K562 (cell line): ENCODE results near the gene SLC13A4. TPM values are rescaled to one million over a fixed set of nuclear protein-coding genes. Genes with fewer than 3 reads are reported as not detected.
A peak's percentile ranks its signal among the peaks of the same experiment; 100 is the strongest.

Source experiments
- ASH1L ChIP-seq: fragments of 450-650 bp; IDR thresholded peaks from 2 replicates; pipeline ENCODE4 v1.6.1; 2018; ENCODE audit warnings: borderline replicate concordance, mild to moderate bottlenecking, low read depth; ENCODE audit not compliant: partially characterized antibody
- ATF7 ChIP-seq: fragments of 450-650 bp; IDR thresholded peaks from 2 replicates; pipeline ENCODE4 v1.7.1; 2014; ENCODE audit warnings: mild to moderate bottlenecking, moderate library complexity
- BRCA1 ChIP-seq, 2 experiments: fragments of 450-650 bp in 1 of 2; sonication (generic) in 1 of 2; formaldehyde crosslinking in 1 of 2; IDR thresholded peaks; 2 replicates each; pipeline versions ENCODE4 v1.5.0 to v1.6.1; 2017 to 2020; ENCODE audit warnings: mild to moderate bottlenecking in 1 of 2, missing genetic modification reagents in 1 of 2
- CBX5 ChIP-seq: IDR thresholded peaks from 2 replicates; pipeline ENCODE4 v1.6.1; 2014; ENCODE audit warnings: low read depth, borderline replicate concordance
- DMBX1 ChIP-seq: fragments of 250-450 bp; sonication (Bioruptor Pico); IDR thresholded peaks from 2 replicates; pipeline ENCODE4 v1.8.0; 2022; ENCODE audit warnings: inconsistent platforms, mild to moderate bottlenecking, moderate library complexity, borderline replicate concordance
- FOSL1 ChIP-seq: fragments of 200-800 bp; sonication (Bioruptor generic); conservative IDR thresholded peaks from 2 replicates; pipeline ENCODE4 v1.6.1; 2016; ENCODE audit warnings: missing genetic modification characterization, missing compliant biosample characterization
- KDM1A ChIP-seq, 2 experiments: fragments of 450-650 bp; IDR thresholded peaks; 2 replicates each; pipeline ENCODE4 v1.6.1; 2016; ENCODE audit warnings: mild to moderate bottlenecking in 2 of 2
- LARP7 ChIP-seq: fragments of 450-650 bp; IDR thresholded peaks from 2 replicates; pipeline ENCODE4 v1.6.1; 2016
- NR3C1 ChIP-seq: sonication (generic); formaldehyde crosslinking; IDR thresholded peaks from 2 replicates; pipeline ENCODE4 v1.8.1; 2022; ENCODE audit warnings: missing genetic modification reagents
- PHB ChIP-seq: fragments of 250-450 bp; sonication (Bioruptor Pico); IDR thresholded peaks from 2 replicates; pipeline ENCODE4 v1.5.0; 2021
- POLR2A ChIP-seq: fragments of 450-650 bp; conservative IDR thresholded peaks from 2 replicates; pipeline ENCODE4 v1.6.1; 2016
- POLR2AphosphoS2 ChIP-seq: IDR thresholded peaks from 2 replicates; pipeline ENCODE4 v1.6.1; 2012; ENCODE audit warnings: low read length, improper control_type of control experiment
- THRAP3 ChIP-seq: fragments of 450-650 bp; IDR thresholded peaks from 2 replicates; pipeline ENCODE4 v1.6.1; 2016; ENCODE audit warnings: mild to moderate bottlenecking, inconsistent platforms, borderline replicate concordance
- TSC22D4 ChIP-seq: fragments of 450-650 bp; IDR thresholded peaks from 2 replicates; pipeline ENCODE4 v1.6.1; 2016; ENCODE audit warnings: missing genetic modification characterization, missing biosample characterization, control low read depth
- YBX1 ChIP-seq: fragments of 450-650 bp; IDR thresholded peaks from 2 replicates; pipeline ENCODE4 v1.7.1; 2016; ENCODE audit warnings: mild to moderate bottlenecking
- ZNF174 ChIP-seq: fragments of 250-450 bp; sonication (Bioruptor Pico); IDR thresholded peaks from 2 replicates; pipeline ENCODE4 v1.4.0; 2020; ENCODE audit warnings: mild to moderate bottlenecking
- ZNF212 ChIP-seq: fragments of 450-650 bp; formaldehyde crosslinking; IDR thresholded peaks from 2 replicates; pipeline ENCODE4 v1.4.0; 2020; ENCODE audit warnings: mild to moderate bottlenecking
- ZNF347 ChIP-seq: fragments of 450-650 bp; formaldehyde crosslinking; IDR thresholded peaks from 2 replicates; pipeline ENCODE4 v1.4.0; 2020; ENCODE audit warnings: low read depth, mild to moderate bottlenecking, moderate library complexity
- ZNF584 ChIP-seq: fragments of 200-800 bp; sonication (Bioruptor generic); IDR thresholded peaks from 2 replicates; pipeline ENCODE4 v1.6.1; 2016; ENCODE audit warnings: low read depth, mild to moderate bottlenecking, missing genetic modification characterization, missing compliant biosample characterization
- ZNF785 ChIP-seq: fragments of 250-450 bp; sonication (Bioruptor Pico); IDR thresholded peaks from 2 replicates; pipeline ENCODE4 v1.4.0; 2020; ENCODE audit warnings: mild to moderate bottlenecking
- ZNF79 ChIP-seq: fragments of 250-450 bp; sonication (Bioruptor Pico); IDR thresholded peaks from 2 replicates; pipeline ENCODE4 v1.4.0; 2020; ENCODE audit warnings: low read depth, mild to moderate bottlenecking, moderate library complexity
- polyA plus RNA-seq, 8 experiments: library from polyadenylated mRNA; depleted of rRNA in 4 of 8; stranded (reverse) in 5 of 8; unstranded in 3 of 8; fragments of >200 nt; fragmentation: Nextera tagmentation in 2 of 8; fragmentation: Illumina TruSeq in 1 of 8; extraction: Ambion mirVana in 2 of 8; extraction: Trizol in 1 of 8; gene quantifications; 2 replicates each; pipeline versions ENCODE4 v1.2.1 to v1.2.3, GENCODE V29; 2011 to 2014; ENCODE audit warnings: inconsistent platforms in 1 of 8, missing spikeins in 1 of 8
- total RNA-seq, 7 experiments: library from RNA; depleted of rRNA in 6 of 7; stranded (reverse); fragments of >200 nt in 6 of 7; fragmentation: Illumina TruSeq in 2 of 7; extraction: Trizol in 2 of 7; gene quantifications; 2 replicates each; pipeline versions ENCODE4 v1.2.1 to v1.2.3, GENCODE V29; 2011 to 2021; ENCODE audit warnings: low replicate concordance in 1 of 7
- TF ChIP-seq, protein P1 (sequence below): sonication (generic); formaldehyde crosslinking; IDR thresholded peaks from 2 replicates; pipeline ENCODE4 v1.5.0; 2020; ENCODE audit warnings: missing genetic modification reagents
- TF ChIP-seq, protein P2 (sequence below): fragments of 250-450 bp; sonication (Bioruptor Pico); IDR thresholded peaks from 2 replicates; pipeline ENCODE4 v1.4.0; 2020; ENCODE audit warnings: mild to moderate bottlenecking, moderate library complexity, borderline replicate concordance
- TF ChIP-seq, protein P3 (sequence below): fragments of 250-450 bp; sonication (Bioruptor Pico); IDR thresholded peaks from 2 replicates; pipeline ENCODE4 v1.5.0; 2021; ENCODE audit warnings: mild to moderate bottlenecking, borderline replicate concordance

SLC13A4 gene
- total and polyA plus RNA-seq, 9 of the 15 experiments (the other 6 are each of a cell fraction or from before 2014, with no cell fraction given), result 0.11 to 1.0 (median 0.36) TPM

DNA sequence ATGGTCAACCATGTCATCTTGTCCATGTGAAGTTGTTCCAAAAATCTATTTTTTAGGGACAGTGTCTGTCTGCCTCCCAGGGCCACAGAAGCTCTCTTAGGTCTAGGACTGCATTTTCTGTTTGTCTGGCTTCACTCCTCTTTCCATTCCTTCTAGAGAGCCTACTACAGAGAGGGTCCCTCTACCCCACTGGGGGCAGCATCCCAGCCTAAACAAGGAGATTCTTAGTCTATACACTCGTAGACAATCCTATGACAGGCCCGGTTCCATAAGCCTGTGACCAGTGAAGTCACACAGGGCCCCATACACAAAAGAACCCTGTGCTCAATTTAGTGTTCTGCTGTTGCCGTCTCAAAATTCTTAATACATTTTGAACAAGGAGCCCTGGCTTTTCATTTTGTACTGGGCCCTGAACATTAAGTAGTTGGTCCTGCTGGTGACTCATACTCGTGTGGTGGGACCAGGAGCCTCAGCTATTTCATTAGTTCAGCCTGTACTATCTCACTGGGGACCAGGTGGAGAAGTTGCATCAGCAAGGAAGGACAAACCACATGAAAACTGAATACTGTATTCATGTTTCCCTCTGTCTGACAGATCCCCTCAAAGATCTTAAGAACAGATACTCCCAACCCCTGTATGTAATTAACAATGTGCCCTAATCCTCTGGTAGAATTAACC lies 44.1 kb upstream of the SLC13A4 start (continued):
- TF ChIP-seq LARP7, result no peak
- TF ChIP-seq, protein P1, sequence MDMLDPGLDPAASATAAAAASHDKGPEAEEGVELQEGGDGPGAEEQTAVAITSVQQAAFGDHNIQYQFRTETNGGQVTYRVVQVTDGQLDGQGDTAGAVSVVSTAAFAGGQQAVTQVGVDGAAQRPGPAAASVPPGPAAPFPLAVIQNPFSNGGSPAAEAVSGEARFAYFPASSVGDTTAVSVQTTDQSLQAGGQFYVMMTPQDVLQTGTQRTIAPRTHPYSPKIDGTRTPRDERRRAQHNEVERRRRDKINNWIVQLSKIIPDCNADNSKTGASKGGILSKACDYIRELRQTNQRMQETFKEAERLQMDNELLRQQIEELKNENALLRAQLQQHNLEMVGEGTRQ (CRISPR knock-in tag), result no peak
- no peak for TF ChIP-seq YBX1
- no peak for TF ChIP-seq BRCA1 (IDR thresholded peaks at IDR 0.05)
- no peak for TF ChIP-seq BRCA1 (CRISPR knock-in tag; IDR thresholded peaks at IDR 0.05)
- TF ChIP-seq POLR2AphosphoS2, result no peak
- no peak for TF ChIP-seq THRAP3
- TF ChIP-seq ZNF212 (CRISPR knock-in tag), result no peak
- TF ChIP-seq ASH1L, result no peak
- TF ChIP-seq, protein P2, sequence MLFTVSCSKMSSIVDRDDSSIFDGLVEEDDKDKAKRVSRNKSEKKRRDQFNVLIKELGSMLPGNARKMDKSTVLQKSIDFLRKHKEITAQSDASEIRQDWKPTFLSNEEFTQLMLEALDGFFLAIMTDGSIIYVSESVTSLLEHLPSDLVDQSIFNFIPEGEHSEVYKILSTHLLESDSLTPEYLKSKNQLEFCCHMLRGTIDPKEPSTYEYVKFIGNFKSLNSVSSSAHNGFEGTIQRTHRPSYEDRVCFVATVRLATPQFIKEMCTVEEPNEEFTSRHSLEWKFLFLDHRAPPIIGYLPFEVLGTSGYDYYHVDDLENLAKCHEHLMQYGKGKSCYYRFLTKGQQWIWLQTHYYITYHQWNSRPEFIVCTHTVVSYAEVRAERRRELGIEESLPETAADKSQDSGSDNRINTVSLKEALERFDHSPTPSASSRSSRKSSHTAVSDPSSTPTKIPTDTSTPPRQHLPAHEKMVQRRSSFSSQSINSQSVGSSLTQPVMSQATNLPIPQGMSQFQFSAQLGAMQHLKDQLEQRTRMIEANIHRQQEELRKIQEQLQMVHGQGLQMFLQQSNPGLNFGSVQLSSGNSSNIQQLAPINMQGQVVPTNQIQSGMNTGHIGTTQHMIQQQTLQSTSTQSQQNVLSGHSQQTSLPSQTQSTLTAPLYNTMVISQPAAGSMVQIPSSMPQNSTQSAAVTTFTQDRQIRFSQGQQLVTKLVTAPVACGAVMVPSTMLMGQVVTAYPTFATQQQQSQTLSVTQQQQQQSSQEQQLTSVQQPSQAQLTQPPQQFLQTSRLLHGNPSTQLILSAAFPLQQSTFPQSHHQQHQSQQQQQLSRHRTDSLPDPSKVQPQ (CRISPR knock-in tag), result no peak
- TF ChIP-seq TSC22D4 (tag), result no peak
- no peak for TF ChIP-seq POLR2A
- TF ChIP-seq FOSL1 (tag), result peak; percentile 80
- TF ChIP-seq KDM1A (IDR thresholded peaks at IDR 0.05), result no peak
- no peak for TF ChIP-seq DMBX1 (CRISPR knock-in tag)
- no peak for TF ChIP-seq NR3C1 (CRISPR knock-in tag)
- TF ChIP-seq, protein P3, sequence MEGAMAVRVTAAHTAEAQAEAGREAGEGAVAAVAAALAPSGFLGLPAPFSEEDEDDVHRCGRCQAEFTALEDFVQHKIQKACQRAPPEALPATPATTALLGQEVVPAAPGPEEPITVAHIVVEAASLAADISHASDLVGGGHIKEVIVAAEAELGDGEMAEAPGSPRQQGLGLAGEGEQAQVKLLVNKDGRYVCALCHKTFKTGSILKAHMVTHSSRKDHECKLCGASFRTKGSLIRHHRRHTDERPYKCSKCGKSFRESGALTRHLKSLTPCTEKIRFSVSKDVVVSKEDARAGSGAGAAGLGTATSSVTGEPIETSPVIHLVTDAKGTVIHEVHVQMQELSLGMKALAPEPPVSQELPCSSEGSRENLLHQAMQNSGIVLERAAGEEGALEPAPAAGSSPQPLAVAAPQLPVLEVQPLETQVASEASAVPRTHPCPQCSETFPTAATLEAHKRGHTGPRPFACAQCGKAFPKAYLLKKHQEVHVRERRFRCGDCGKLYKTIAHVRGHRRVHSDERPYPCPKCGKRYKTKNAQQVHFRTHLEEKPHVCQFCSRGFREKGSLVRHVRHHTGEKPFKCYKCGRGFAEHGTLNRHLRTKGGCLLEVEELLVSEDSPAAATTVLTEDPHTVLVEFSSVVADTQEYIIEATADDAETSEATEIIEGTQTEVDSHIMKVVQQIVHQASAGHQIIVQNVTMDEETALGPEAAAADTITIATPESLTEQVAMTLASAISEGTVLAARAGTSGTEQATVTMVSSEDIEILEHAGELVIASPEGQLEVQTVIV, result no peak
- TF ChIP-seq ATF7, result peak; percentile 51; the same call in 1 of the 2 replicates
- no peak for TF ChIP-seq ZNF785 (CRISPR knock-in tag)
- TF ChIP-seq ZNF79 (CRISPR knock-in tag), result no peak
- TF ChIP-seq ZNF347 (CRISPR knock-in tag), result no peak
- peak; percentile 31; the same call in 1 of the 2 replicates for TF ChIP-seq ZNF584 (CRISPR knock-in tag)
- no peak for TF ChIP-seq ZNF174 (CRISPR knock-in tag)
- no peak for TF ChIP-seq PHB (CRISPR knock-in tag)
- TF ChIP-seq CBX5, result no peak
